Stimulated activated CD4-positive, alpha-beta T cell treated with anti-CD3 and anti-CD28 coated beads, Interleukin-1b, Interleukin-23, amount 100 ng/mL, for 48 hours (primary cell): ENCODE results near the gene RPH3AL.
"Not testable (repeated sequence)": the region's sequence is repeated elsewhere in the genome, so short reads cannot be mapped to it uniquely, and the experiment has no call there.

Source experiments
- DNase-seq: peaks from one replicate; pipeline ENCODE4 v3.0.0-alpha.2; 2020

RPH3AL gene

DNA sequence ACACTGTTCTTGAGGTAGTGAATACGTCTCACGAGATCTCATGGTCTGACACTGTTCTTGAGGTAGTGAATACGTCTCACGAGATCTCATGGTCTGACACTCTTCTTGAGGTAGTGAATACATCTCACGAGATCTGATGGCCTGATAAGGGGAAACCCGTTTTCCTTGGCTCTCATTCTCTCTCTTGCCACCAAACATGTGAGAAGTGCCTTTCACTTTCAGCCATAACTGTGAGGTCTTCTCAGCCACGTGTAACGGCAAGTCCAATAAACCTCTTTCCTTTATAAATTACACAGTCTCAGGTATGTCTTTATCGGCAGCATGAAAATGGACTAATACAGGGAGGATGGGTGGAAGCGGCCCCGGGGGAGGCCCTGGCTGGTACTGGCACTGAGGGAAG lies 184.0 kb downstream of the RPH3AL start:
- not testable (repeated sequence) for DNase-seq

- no peak for DNase-seq
These were observed 186.7 kb downstream of the RPH3AL start for GRCh38 chr17:165939-166338.

- no peak for DNase-seq
These were observed 188.0 kb downstream of the RPH3AL start for GRCh38 chr17:164303-165235.

- no peak for DNase-seq
These were observed 189.0 kb downstream of the RPH3AL start for GRCh38 chr17:163514-164098.

- no peak for DNase-seq
These were observed 189.9 kb downstream of the RPH3AL start for GRCh38 chr17:162689-163088.
